Sciatic nerve (tissue), 1 donor: ENCODE results near the gene MEIS2. TPM values are rescaled to one million over a fixed set of nuclear protein-coding genes. Genes with fewer than 3 reads are reported as not detected.

Experiments used
- microRNA-seq: library from miRNA; unstranded; fragments of <30 nt; microRNA quantifications from one replicate; pipeline ENCODE4 v1.2.0, GENCODE V29; 2020
- total RNA-seq: library from RNA; stranded (reverse); fragmentation: NEBNext Ultra II Directional; extraction: Animal tissue kit (Norgen Biotek cat#: 25700); gene quantifications from one replicate; pipeline ENCODE4 v1.2.1, GENCODE V29; 2021
- donor health status: DM: no; HTN: no; CAD: no.

MEIS2 gene
- total RNA-seq, 1 donor from 2014 or later, result 22.0 TPM

Small RNA genes within 50 kb of the gene (microRNA-seq; reads per million reads assigned to microRNA genes)
- gene MIR8063, result not detected
